Dendritic cell treated with granulocyte-macrophage colony-stimulating factor and Interleukin-4, amounts not matched to agents 40 ng/mL and 50 ng/mL, for 4 days (primary cell): ENCODE data around the gene ZNF507.
"Not testable (repeated sequence)": the region's sequence is repeated elsewhere in the genome, so short reads cannot be mapped to it uniquely, and the experiment has no call there.

Source experiments
- H3K27ac Mint-ChIP-seq: one replicate; pipeline ENCODE4 v1.8.0; 2022; ENCODE audit warnings: mild to moderate bottlenecking, mixed read lengths
- H3K27me3 Mint-ChIP-seq: one replicate; pipeline ENCODE4 v1.8.0; 2022; ENCODE audit warnings: mild to moderate bottlenecking, mixed read lengths
- H3K36me3 Mint-ChIP-seq: one replicate; pipeline ENCODE4 v1.8.0; 2022; ENCODE audit warnings: low read depth, mixed read lengths
- H3K4me1 Mint-ChIP-seq: one replicate; pipeline ENCODE4 v1.8.0; 2022; ENCODE audit warnings: low read depth, mixed read lengths
- H3K4me3 Mint-ChIP-seq: one replicate; pipeline ENCODE4 v1.8.0; 2022; ENCODE audit warnings: mild to moderate bottlenecking, moderate library complexity, mixed read lengths
- H3K9me3 Mint-ChIP-seq: one replicate; pipeline ENCODE4 v1.8.0; 2022; ENCODE audit warnings: mixed read lengths
- intact Hi-C: fragments of 100-400 bp; cut with micrococcal nuclease; formaldehyde crosslinking; loops from one replicate; pipeline ENCODE4 v1.15.0; 2022

Gene ZNF507

DNA sequence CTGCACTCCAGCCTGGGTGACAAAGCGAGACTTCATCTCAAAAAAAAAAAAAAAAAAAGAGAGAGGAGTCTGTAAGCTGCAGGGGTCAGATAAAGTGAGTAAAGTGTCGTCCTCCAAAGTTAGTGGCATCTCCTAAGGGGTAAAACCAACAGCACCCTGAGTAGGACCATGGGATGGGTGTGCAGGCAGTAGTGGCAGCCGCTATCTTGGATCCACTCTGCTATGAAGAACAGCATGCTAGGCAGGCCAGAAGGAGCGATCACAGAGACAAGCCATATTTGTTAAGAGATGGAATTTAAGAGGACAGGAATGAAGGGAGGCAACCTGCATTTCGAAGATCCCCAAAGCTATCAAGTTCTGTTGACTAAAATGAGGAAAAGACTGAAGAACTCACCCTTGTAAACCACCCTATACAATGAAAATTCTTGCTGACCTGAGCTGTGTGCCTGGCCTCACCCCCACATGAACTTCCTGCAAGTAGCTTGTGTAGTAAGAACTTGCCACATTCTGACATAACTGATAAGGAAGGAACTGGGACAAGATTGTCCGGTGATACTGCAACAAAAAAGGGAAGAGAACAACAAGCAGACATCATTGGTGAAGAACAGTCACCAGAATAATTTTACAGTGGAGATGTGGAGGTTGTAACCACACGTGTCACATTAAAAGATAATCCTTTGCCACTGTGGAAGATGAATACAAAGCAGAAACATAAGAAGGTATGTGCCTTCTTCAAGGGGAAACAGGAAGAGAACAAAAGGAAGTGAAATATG is 76.4 kb downstream of the ZNF507 start:
- Mint-ChIP-seq H3K27ac (peak overlapping the region; percentile 10), H3K36me3 (no peaks in the 10 kb centered on the region), H3K27me3 (peaks cover 25% of the 10 kb centered on the region), H3K9me3 (no peaks in the 10 kb centered on the region), H3K4me1 (peaks cover 25% of the 10 kb centered on the region), H3K4me3 (peak overlapping the region; percentile 9)
- intact Hi-C loops = no loop called here

DNA sequence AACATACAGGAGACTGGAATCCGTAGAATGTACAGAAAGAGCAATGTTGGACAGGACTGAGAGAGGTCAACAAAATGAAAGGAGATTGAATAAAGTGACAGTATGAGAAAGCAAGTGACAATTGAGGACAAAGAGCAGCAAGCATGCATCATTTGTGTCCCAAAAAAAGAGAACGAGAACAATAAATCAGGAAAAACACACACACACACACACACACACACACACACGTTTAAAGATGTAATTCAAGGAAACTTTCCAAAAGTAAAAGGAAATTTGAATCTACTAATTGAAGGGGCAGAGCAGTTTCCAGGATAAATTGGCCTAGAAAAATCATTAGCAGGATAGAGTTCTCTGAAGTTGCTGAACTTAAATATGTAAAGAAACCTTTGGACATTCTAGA is 77.0 kb downstream of the ZNF507 start:
- H3K27ac Mint-ChIP-seq = no peak overlapping the region
- H3K9me3 Mint-ChIP-seq = no peaks in the 10 kb centered on the region
- no peaks in the 10 kb centered on the region for H3K36me3 Mint-ChIP-seq
- H3K4me1 Mint-ChIP-seq = peaks cover 25% of the 10 kb centered on the region
- H3K27me3 Mint-ChIP-seq = peaks cover 26% of the 10 kb centered on the region
- H3K4me3 Mint-ChIP-seq = peak overlapping the region; percentile 9
- intact Hi-C loops = no loop called here

DNA sequence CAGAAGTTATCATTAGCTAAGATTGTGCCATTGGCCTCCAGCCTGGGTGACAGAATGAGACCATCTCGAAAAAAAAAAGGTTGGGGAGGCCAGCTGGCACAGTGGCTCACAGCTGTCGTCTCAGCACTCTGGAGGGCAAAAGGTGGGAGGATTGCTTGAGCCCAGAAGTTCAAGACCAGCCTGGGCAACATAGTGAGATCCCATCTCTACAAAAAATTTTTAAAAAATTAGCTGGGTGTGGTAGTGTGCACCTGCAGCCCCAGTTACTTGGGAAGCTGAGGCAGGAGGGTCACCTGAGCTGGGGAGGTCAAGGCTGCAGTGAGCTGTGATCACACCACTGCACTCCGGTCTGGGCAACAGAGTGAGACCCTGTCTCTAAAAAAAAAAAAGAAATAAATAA is 78.5 kb downstream of the ZNF507 start:
- Mint-ChIP-seq H3K27me3 (peaks cover 27% of the 10 kb centered on the region), H3K4me1 (peaks cover 25% of the 10 kb centered on the region)
- H3K27ac Mint-ChIP-seq, H3K4me3 Mint-ChIP-seq, intact Hi-C loops, H3K9me3 Mint-ChIP-seq, H3K36me3 Mint-ChIP-seq: not testable (repeated sequence)

DNA sequence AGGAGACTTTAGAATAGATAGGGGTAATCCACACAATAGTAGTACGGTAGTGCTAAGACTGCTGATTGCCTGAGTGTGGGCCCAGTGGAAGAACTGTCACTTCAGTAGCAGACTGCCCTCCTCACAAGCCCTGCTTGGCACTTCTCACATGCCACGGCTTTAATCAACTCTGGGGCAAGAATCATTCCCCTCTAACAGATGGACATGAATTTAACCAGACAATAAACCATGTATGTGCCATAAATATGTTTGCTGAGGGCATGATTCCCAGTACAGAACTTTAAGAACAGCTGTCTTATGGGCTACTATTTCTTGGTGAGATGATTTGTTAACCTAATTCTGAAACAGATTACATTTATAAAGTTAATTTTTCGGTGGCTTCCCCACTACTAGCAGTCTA is 82.1 kb downstream of the ZNF507 start:
- intact Hi-C loops = no loop called here
- Mint-ChIP-seq H3K4me1 (peaks cover 4% of the 10 kb centered on the region), H3K27ac (no peak overlapping the region), H3K4me3 (no peak overlapping the region), H3K9me3 (no peaks in the 10 kb centered on the region), H3K27me3 (peaks cover 20% of the 10 kb centered on the region), H3K36me3 (peaks cover 6% of the 10 kb centered on the region)

DNA sequence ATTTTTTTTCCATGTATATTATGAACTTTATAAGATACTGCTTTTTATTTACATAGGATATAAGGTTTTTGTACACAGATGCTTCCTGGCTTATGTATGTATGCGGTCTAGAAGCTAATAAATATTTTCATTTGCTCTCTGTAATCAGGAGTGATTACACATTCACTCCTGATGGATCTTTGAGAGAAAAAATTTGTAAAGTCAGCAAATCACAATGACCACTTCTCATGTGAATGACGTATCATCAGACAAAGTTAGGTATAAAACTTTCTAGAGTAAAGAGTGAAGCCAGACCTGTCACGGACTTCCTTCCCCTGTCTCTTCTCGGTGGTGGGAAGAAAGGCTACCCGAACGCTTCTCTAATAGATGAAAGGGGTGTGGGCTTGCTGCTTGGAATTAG is 91.3 kb downstream of the ZNF507 start:
- Mint-ChIP-seq H3K4me1 (no peaks in the 10 kb centered on the region), H3K9me3 (no peaks in the 10 kb centered on the region), H3K4me3 (no peak overlapping the region), H3K36me3 (no peaks in the 10 kb centered on the region), H3K27me3 (peaks cover 3% of the 10 kb centered on the region), H3K27ac (no peak overlapping the region)
- intact Hi-C loops = no loop called here

DNA sequence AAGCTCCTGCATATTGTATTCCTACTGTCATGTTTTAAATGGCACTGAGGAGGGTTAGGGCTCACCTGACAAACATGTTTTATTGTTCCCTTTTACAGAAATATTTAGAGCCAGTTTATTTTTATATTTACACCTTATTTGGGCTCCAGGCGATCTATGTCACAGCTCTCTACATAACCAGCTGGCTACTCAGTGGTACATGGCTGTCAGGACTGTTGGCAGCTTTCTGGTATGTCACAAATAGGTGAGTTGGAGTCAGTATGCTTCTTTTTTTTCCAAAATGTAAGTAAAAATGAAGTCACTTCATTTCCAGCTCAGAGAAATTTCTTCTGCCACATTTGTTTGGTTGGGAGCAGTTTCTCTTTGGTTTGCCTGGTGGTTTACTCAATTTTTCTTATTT is 91.7 kb downstream of the ZNF507 start:
- intact Hi-C loops = no loop called here
- H3K36me3 Mint-ChIP-seq = no peaks in the 10 kb centered on the region
- no peaks in the 10 kb centered on the region for H3K9me3 Mint-ChIP-seq
- H3K4me3 Mint-ChIP-seq = no peak overlapping the region
- no peak overlapping the region for H3K27ac Mint-ChIP-seq
- H3K4me1 Mint-ChIP-seq = no peaks in the 10 kb centered on the region
- H3K27me3 Mint-ChIP-seq = peaks cover 3% of the 10 kb centered on the region
